NCI-H2171 (cell line): ENCODE data around the gene NME3.
"Not testable (repeated sequence)": the region's sequence is repeated elsewhere in the genome, so short reads cannot be mapped to it uniquely, and the experiment has no call there.

Source experiments
- DNase-seq: peaks from one replicate; lab custom pipeline; 2025; lab: John Stamatoyannopoulos, UW

The NME3 gene

DNA sequence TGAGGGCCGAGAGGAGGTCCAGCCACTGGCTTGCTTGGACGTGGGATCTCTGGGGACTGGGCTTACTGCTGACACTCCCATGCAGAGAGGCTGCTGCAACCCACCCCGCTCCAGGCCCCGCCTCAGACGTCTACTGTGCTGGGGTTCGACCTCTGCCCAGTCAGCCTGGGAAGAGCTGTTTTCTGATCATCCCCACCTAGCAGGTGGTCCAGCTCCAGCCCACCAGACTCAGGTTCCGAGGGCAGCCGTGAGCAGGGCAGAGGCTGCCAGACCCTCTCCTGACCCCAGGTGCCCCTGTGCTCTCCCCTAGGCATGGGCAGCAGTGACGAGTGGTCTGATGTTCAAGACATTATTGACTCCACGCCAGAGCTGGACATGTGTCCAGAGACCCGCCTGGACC lies 23.4 kb downstream of the NME3 start:
- DNase-seq: no peak

DNA sequence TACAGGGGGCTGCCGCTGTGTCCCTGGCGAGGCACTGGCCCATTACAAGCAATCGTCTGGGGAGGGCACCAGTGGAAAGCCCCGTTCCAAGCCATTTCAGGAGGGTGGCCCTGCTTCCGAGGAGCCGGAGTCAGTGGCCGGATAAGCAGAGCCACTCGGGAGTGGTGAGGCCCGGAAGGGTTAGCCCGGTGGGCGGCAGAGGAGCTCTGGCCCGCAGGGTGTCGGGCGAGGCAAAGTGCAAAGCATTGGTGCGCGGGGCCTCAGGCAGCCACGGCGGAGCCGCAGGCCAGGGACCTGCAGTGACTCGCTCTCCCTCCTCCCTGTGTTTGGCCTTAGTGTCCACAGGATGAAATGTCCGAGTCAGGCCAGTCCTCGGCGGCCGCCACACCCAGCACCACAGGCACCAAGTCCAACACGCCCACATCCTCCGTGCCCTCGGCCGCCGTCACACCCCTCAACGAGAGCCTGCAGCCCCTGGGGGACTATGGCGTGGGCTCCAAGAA lies 24.6 kb downstream of the NME3 start:
- DNase-seq: no peak

DNA sequence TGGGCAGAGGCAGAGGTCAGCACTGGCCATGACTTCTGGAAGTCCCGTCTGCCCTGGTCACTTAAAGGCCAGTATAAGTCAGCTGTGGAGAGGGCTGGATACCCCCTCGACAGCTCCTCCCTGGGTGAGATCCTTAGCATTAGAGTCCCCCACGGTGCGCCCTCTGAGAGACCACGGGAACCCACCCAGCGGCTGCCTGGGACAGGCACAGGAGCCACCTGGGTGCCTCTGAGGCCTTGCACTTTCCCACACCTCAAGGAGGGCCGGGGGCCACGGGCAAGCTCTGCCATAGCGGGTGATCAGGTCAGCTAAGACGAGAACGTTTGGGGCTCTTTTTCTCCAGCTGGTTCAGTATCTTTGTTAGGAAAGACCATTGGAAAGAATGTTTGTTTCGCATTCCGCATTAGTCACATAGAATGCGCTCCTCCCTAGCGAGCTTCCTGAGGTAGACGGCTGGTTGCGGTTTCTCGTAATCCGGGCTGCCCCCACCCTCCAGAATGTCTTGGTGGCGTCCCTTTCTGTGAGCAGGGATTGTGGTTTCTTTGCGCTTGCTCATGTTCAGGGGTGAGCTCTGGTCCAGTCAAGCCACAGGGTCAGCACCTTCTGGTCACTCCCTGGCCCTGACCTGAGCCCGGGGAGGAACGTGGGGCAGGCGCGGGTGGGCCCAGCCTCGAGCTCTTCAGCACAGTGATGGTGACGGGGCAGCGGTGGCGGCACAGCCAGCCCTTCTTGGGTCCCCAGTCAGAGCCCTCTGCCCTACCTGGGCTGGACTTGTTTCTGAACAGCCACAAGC lies 25.2 kb downstream of the NME3 start:
- no peak for DNase-seq

DNA sequence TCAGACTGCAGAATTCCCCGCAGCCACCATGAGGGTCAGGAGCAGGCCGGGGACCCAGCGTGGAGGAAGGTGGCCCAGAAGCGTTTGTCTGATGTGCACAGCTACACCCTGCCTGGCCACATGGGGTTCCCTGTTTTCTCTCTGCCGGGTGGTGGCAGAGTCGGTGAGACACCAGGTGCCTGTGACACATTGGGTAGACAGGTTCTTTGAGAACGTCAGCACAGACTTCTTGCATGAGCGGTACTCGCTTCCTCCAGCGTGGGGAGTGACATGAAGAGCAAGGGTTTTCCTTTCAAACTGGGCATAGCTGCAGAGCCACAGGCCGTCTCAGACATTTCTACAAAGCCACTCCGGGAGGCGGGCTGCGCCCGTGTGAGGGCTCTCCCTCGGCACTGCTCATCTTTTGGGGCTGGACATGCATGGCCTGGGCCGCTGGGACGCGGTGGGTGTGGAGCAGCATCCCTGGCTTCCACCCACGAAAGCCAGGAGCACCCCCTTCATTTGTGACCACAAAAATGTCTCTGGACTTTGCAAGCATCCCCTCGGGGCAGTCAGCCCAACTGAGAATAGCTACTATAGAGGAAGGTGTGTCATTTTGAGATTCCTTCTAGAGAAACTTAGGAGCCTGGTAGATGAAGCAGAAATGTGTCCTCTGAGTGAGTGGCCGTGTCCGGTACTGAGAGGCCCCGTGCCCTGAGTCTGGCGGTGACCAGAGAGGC lies 26.0 kb downstream of the NME3 start:
- no peak for DNase-seq

DNA sequence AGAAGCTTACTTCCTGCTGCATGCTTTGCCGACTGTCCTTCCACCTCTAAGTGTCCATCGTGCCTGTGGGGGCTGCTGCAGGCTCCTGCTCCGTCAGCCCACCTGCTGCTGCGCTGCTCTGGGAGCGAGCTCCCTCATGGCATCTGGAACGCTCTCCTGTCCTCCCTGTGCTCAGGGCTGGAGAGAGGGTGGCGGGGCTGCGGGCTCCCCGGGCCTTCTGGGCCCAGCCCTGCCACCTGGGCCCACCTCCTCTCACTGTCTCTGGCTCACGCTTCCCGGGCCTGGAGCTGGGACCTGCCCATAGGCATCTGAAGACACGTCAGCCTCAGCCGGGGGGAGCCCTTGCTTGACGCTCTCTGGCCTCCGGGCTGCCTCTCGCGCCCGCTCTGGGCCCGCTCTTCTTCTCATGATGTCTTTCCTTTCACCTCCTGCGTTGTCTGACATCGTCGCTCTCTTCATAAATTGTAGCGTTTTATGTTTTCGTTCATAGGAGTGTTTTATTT lies 27.0 kb downstream of the NME3 start:
- DNase-seq: no peak

DNA sequence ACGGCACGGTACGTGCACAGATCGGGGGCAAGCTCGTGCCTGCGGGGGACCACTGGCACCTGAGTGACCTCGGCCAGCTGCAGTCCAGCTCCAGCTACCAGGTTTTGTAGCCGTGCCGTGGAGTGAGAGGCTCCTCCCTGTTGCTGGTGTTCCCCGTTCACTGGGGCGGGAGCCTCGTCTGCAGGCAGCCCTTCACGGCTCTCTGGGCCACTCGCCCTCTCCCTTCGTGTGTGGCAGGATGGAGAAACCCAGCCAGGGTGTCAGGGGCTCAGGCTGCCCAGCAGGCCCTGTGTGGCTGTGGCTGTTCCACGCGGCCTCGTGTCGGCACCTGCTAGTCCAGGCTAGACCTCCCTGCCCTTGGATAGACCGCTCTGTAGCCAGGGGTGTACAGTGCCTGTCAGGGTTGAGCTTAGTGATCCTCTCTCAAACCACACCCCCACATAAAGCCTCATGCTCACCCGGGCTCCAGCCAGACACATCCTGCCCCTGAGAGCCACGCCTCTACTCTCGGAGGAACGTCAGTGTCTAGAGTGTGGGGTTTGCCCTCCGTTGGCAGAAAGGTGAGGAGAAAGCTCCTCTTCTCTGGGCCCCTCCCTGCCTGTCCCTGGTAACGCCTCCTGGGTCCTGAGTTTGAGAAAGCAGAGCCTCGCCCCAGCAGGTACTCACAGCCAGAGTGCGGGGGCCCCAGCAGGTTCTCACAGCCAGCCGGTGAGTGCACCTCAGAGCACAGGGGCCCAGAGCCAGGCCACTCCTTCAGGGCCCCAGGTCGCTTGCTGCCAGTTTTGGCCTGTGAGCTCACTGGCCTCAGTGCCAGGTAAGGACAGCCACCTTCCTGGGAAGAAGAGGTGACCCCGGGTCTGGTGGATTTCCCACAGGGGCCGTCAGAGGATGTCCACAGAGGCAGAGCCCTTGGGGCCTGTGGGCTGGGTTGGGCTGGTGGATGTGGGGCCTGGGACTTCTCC lies 27.7 kb downstream of the NME3 start:
- DNase-seq: no peak

- DNase-seq: no peak
Observed at GRCh38 chr16:1741553-1742165, 29.7 kb downstream of the NME3 start.

GRCh38 chr16:1740781-1741490 lies 30.4 kb downstream of the NME3 start:
- no peak for DNase-seq

DNA sequence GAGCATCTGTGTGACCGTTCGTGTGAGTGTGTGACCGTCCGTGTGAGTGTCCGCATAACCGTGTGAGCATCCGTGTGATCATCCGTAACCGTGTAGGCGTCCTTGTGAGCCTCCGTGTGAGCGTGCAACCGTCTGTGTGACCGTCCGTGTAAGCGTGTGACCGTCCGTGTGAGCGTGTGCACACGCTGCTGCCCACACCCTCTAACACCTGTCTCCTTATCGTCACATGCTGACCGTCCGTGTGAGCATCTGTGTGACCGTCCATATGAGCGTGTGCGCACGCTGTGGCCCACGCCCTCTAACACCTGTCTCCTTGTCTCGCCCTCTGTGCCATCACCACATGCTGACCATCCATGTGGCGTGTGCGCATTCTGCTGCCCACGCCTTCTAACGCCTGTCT lies 31.1 kb downstream of the NME3 start:
- DNase-seq: no peak

DNA sequence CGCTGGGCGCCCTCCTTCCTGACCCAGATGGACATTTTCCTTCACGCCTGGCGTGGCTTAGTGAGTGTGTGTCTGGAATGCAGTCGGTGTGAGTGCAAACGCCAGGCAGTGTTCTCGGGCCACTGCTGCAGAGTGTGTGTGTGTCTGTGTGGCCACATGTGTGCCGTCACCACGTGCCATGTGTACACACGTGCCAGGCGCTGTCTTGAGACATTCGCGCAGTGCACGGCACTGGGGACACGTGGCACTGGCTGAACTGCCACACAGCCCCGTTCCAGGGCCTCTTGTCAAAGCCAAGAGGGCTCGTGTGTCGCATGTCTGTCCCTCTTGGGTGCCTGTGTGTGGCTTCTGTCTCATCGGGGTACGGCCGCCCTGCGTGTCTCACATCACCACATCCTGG lies 36.5 kb downstream of the NME3 start:
- no peak for DNase-seq

- no peak for DNase-seq
Observed at GRCh38 chr16:1734123-1734522, 37.2 kb downstream of the NME3 start.

DNA sequence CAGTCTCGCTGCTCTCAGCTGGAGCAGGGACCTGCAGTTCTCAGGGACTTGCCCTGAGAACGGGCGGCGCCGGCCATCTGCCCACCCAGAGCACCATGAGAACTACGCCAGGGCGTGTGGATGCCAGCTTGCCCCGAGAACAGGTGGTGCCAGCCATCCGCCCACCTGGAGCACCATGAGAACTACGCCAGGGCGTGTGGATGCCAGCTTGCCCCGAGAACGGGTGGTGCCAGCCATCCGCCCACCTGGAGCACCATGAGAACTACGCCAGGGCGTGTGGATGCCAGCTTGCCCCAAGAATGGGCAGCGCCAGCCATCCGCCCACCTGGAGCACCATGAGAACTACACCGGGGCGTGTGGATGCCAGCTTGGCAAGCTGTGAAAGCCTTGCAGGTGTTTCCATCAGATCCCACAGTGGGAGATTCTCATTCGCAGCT lies 38.8 kb downstream of the NME3 start:
- not testable (repeated sequence) for DNase-seq

DNA sequence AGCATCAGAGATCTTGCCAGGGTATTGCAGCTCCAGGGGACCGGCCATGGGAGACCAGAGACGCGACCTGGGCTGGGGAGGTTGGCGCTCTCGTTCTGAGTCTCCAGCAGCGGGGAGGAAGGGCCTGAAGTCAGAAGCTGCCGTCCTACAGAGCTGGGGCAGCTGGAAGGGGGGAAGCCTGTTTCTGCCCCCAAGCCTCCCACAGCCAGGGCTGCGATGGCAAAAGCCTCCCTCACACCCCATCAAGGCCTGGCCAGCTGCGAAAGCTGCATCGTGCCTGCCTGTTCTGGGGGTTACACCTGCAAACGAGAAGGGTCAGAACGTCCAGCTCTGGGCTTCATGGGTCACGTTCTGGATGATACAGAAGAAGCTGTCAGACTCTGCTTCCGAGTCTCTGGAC lies 39.3 kb downstream of the NME3 start:
- DNase-seq: no peak

DNA sequence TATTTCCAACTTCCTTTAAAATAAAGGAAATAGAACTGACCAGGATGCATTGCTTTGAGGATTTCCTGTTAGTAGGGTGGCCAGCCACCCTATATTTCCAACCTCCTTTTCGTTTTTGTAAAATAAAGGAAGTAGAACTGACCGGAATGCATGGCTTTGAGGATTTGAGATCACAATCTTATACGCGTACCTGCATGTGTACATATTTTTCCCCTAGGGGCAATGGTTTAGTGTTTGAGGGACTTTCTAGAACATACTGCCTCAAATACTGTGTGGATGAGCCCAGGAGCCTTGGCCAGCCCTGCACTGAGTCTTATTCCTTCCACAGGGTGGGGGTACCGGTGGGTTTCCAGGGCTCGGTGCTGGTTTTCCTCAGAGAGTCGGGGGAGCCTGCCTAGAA lies 39.7 kb downstream of the NME3 start:
- DNase-seq: no peak

- DNase-seq: no peak
Observed at GRCh38 chr16:1731073-1731472, 40.3 kb downstream of the NME3 start.

DNA sequence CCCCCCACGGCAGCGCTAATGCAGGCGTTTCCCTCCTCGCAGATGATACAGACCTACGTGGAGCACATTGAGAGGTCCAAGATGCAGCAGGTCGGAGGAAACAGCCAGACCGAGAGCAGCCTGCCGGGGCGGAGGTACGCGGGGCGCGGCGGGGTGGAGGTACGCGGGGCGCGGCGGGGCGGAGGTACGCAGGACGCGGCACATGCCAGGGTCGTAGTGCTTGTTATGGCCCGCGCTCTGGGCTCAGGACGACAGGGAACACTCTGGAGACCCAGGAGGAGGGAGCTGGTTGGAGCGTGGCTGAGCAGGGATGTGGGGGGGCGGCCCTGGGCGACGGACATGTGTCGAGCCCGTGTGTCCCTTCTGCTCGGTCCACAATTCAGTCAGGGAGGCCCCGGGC lies 41.9 kb downstream of the NME3 start:
- no peak for DNase-seq

DNA sequence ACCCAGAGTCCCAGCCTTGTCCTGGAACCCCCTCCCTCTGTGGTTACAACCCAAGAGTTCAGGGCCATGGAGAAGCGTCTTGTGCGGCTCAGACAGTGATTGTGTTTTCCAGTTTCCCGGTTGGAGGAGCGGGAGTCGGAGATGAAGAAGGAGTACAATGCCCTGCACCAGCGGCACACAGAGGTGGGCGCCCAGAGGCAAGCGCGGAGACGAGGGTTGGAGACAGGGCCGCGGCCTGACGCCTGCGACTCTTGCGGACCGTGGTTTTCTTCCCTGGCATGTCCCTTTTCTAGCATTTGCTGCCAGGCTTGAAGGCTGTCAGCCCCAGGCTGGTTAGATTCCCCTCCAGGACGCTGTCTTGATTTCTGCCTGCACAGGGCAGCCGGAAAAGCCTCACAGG lies 42.3 kb downstream of the NME3 start:
- no peak for DNase-seq

DNA sequence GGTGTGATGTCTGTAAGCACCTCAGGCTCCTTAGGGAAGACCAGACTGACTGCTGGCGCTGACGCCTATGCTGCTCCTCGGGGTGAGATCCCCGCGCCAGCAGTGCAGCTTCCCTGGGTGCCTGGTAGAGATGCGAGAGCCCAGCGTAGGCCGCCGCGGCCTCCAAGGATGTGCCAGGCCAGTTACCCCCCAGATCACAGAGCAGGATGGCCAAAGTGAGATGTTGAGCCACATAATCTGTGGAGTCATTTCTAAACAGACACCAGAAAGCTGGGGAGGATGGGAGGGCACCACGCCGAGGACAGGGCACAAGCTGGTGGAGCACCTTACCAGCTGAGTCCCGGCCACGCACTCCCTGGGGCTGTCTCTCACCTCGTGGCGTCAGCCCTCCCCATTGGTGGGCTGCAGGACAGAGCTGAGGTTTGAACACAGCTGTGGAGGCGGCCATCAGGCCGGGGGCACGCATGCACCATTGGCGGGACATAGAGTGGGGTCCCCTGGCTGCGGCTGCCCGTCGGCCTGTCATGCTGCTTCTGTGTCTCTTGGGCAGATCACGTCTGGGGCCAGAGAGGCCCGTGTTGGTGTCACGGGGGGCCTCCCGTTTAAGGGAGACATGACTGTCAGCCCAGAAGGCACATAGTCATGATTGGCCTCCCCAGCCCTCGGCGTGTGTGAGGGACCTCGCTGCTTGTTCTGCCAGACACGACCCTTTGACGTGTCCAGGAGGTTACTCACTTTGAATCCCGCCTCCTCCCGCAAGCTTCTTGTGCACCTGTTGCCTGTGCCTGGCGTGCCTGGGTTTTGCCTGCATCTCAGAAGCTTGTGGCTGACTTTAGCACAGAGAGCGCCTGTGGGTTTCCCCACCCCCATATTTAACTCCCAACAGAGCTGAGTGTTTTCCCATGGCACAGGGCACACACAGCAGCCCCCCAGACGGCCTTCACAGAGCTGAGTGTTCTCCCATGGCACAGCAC lies 43.4 kb downstream of the NME3 start:
- DNase-seq: no peak

DNA sequence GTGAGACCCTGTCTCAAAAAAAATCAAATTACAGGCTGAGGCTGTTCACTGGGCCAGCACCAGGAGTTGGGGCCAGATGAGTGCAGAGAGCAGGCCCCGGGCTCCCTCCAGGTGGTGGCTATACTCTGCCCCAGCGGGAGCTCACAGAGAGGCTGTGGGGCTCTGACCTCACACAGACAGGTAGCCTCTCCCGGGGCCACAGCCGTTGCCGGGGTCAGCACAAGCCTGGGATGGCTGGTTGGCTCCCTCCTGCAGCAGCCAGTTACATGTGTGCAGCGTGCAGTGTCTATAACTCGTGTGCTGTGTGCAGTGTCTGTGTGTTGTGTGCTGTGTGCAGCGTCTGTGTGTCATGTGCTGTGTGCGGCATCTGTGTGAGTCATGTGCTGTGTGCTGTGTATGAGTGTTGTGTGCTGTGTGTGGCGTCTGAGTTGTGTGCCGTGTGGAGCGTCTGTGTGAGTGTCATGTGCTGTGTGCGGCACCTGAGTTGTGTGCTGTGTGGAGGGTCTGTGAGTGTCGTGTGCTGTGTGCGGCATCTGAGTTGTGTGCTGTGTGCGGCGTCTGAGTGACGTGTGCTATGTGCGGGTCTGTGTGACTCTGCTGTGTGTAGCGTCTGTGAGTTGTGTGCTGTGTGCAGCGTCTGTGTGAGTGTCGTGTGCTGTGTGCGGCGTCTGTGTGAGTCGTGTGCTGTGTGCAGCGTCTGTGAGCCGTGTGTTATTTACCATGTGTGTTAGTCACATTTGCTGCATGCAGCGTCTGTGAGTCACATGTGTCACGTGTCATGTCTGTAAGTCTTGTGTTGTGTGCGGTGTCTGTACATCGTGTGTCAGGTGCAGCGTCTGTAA lies 44.5 kb downstream of the NME3 start:
- no peak for DNase-seq
